ENCODE results near the gene PHLDB1. TPM values are rescaled to one million over a fixed set of nuclear protein-coding genes. Genes with fewer than 3 reads are reported as not detected.
A peak's percentile ranks its signal among the peaks of the same experiment; 100 is the strongest.

Gene PHLDB1
- polyA plus RNA-seq, 2 of the 4 experiments (the other 2 are of a cell fraction), result 5.9 to 20.0 TPM

DNA sequence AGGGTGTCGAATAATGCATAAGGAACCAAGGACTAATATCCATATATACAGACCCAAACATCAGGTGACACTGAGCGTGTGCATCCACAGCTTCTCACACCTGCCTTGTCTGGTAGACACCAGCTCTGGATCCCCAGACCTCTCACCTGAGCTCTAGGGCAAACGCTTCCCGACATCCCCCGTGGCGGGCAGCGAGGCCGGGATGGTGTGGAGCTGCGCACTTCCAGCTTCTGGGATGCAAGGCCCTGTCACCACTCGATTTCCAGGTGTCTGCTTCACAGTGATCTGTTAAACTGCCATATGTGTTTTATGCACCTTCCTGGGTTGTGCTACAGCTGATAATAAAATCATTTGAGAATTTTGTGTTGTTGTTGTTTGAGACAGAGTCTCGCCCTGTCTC lies 87.4 kb downstream of the PHLDB1 start:
- 0 out of 3 replicates have a peak, but pooled peaks cover 7% of the 10 kb centered on the region for H3K4me1 ChIP-seq
- no peak overlapping the region for H3K4me3 ChIP-seq
- ATAC-seq (no peak), FAIRE-seq (no peak), DNase-seq (ENCODE audit: low read depth in 1 of 2, low spot score in 1 of 2) (no peak)
- 77% methylated on average over 11 of the region's 11 CpGs for WGBS (ENCODE audit: missing lambda C conversion rate)
- TF ChIP-seq CHD4 (IDR thresholded peaks at IDR 0.05; ENCODE audit: borderline replicate concordance) (no peak), ZNF302 (CRISPR knock-in tag; IDR thresholded peaks at IDR 0.05) (no peak)
- H3K9me3 ChIP-seq, result no peaks in the 10 kb centered on the region
- ChIA-PET CTCF (interaction anchor here (0.6 to 1.4 kb wide), 4 partner anchors 14 to 262 kb away, joined by 3 to 6 read pairs (median 4); partner anchors contain the start of gene BCL9L), POLR2A (no interaction called here)
- no peak overlapping the region for H3K27ac ChIP-seq
- no peak overlapping the region for H3K4me2 ChIP-seq

- H3K4me3 ChIP-seq, result no peak overlapping the region
- WGBS (ENCODE audit: missing lambda C conversion rate), result 89% methylated on average over 7 of the region's 7 CpGs
- H3K27ac ChIP-seq, result no peak overlapping the region
- FAIRE-seq, result no peak
- TF ChIP-seq MYC (IDR thresholded peaks at IDR 0.05; ENCODE audit: borderline replicate concordance, low read length), result no peak
- TF ChIP-seq GATA3 (IDR thresholded peaks at IDR 0.05; ENCODE audit: borderline replicate concordance), result no peak
- no peak for TF ChIP-seq EP300 (IDR thresholded peaks at IDR 0.05)
- TF ChIP-seq HDAC2 (IDR thresholded peaks at IDR 0.05), result no peak
- TF ChIP-seq JUN (IDR thresholded peaks at IDR 0.05), result no peak
- TF ChIP-seq HOXB13 (CRISPR knock-in tag; IDR thresholded peaks at IDR 0.05; ENCODE audit: low read depth), result no peak
- TF ChIP-seq POLR2A (IDR thresholded peaks at IDR 0.05; ENCODE audit: low read length), result no peak
- TF ChIP-seq NR3C1 (IDR thresholded peaks at IDR 0.05), result no peak
- TF ChIP-seq FOSB (CRISPR knock-in tag; IDR thresholded peaks at IDR 0.05), result no peak
- TF ChIP-seq HMGXB4 (CRISPR knock-in tag; IDR thresholded peaks at IDR 0.05; ENCODE audit: borderline replicate concordance), result no peak
- TF ChIP-seq CTCF (IDR thresholded peaks at IDR 0.05), result no peak
- TF ChIP-seq, protein P1, sequence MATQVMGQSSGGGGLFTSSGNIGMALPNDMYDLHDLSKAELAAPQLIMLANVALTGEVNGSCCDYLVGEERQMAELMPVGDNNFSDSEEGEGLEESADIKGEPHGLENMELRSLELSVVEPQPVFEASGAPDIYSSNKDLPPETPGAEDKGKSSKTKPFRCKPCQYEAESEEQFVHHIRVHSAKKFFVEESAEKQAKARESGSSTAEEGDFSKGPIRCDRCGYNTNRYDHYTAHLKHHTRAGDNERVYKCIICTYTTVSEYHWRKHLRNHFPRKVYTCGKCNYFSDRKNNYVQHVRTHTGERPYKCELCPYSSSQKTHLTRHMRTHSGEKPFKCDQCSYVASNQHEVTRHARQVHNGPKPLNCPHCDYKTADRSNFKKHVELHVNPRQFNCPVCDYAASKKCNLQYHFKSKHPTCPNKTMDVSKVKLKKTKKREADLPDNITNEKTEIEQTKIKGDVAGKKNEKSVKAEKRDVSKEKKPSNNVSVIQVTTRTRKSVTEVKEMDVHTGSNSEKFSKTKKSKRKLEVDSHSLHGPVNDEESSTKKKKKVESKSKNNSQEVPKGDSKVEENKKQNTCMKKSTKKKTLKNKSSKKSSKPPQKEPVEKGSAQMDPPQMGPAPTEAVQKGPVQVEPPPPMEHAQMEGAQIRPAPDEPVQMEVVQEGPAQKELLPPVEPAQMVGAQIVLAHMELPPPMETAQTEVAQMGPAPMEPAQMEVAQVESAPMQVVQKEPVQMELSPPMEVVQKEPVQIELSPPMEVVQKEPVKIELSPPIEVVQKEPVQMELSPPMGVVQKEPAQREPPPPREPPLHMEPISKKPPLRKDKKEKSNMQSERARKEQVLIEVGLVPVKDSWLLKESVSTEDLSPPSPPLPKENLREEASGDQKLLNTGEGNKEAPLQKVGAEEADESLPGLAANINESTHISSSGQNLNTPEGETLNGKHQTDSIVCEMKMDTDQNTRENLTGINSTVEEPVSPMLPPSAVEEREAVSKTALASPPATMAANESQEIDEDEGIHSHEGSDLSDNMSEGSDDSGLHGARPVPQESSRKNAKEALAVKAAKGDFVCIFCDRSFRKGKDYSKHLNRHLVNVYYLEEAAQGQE (IDR thresholded peaks at IDR 0.05), result no peak
- no peak for TF ChIP-seq CBX8 (IDR thresholded peaks at IDR 0.05)
- no peak for TF ChIP-seq RNF2 (IDR thresholded peaks at IDR 0.05; ENCODE audit: borderline replicate concordance, low read depth)
- TF ChIP-seq ZFP36 (IDR thresholded peaks at IDR 0.05; ENCODE audit: borderline replicate concordance, partially characterized antibody), result no peak
- TF ChIP-seq CEBPB (IDR thresholded peaks at IDR 0.05), result no peak
- TF ChIP-seq TFCP2L1 (CRISPR knock-in tag; IDR thresholded peaks at IDR 0.05), result no peak
- ChIA-PET CTCF (interaction anchor here (0.6 to 0.9 kb wide), 3 partner anchors 8 to 232 kb away, joined by 3 read pairs; no protein-coding TSS in a partner anchor), POLR2A (no interaction called here)
- 0 out of 3 replicates have a peak, but pooled peaks cover 2% of the 10 kb centered on the region for H3K9me3 ChIP-seq
- DNase-seq (ENCODE audit: low read depth in 1 of 2, low spot score in 1 of 2), result no peak
- H3K4me1 ChIP-seq, result 0 out of 3 replicates have a peak, but pooled peaks cover 3% of the 10 kb centered on the region
- no peak overlapping the region for H3K4me2 ChIP-seq
- peak in 1 of 2 experiments; percentile 27; a peak in 1 of 6 replicates for ATAC-seq
Measured at GRCh38 chr11:118696673-118697226, 89.3 kb downstream of the PHLDB1 start.
